SKM-1 treated with dmso at 0.1 percent for 144 hours (cell line): ENCODE measurements around the gene CRTC1.

Source experiments
- DNase-seq: peaks from one replicate; lab custom pipeline; 2025; ENCODE audit not compliant: unreplicated experiment; lab: John Stamatoyannopoulos, UW

Gene CRTC1

DNA sequence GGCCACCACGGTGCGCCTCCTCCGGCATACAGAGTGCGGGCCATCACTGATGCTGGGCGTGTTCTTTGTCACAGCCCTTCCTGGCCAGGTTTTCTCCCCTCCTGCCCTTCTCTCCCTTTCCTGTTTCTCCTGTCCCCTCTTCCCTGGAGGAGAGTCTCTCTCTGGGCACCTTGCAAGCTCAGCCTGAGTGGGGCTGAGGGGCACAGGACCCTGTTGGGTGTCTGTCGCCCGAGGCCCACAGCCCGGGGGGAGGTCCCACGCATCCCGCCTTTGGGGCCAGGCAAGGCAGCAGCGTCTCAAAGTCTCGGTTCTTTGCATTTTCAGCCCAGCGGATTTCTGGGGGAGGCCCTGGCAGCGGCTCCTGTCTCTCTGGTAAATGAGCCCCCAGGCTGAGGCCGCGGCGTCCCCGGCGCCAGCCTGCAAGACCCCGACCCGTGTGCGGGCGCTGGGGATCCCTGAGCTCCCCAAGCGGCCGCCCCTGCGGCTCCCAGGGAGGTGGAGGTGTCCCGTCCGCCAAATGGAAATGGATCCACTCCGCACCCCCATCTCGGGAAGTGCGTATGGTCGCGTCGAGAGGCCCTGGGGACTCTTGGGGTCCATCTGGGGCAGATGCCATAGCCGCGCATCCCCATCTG, 60.4 kb downstream of the CRTC1 start:
- no peak for DNase-seq

DNA sequence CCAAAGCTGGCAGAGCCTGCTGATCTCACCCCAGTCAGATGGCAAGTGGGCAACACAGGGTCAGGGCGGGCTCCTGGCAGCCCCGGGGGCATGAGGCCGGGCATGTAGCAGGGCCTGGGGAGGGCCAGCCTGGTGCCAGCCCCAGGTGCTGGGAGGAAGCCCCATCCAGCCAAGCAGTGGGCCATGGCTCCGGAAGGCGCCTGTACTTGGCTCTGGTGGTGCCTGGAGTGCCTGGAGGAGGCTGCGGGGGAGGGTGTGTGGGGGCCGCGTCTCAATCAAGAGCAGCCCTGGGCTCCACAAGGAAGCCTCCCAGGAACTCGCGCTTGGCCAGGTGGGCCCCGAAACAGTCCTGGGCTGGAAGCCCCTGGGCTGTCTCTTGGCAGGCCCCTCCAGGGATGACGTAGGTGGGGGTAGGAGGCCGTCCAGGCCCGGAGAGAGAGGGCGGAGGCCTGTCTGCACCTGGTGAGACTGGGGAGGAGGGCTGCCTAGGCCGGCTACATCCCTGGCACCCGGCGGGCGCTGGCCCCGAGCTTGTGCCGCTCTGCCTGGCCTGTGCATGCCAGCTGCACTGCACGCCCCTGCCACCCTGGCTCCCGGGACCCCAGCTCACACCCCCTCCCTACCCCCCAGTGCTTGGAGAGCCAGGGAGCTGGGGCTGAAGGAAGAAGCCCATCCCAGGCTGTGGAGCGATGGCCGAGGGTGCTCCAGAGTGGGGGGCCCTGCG, 61.7 kb downstream of the CRTC1 start:
- no peak for DNase-seq

DNA sequence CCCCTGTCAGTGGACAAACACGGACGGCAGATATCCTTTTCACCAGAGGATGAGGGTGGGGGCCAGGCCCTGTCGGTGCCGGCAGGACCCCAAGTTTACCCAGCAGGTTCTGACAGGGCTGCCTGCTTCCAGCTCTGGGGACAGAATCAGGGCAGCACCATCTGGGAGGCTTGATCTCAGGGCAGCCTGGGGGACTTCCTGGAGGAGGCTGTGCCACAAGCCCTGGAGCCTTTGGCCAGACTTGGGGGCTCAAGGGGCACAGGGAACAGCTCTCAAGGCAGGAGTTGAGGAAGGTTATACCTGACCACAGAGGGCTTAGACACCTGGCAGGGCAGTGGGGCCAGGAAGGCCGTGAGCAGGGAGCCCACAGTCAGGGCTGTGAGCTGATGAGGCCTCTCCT, 62.5 kb downstream of the CRTC1 start:
- no peak for DNase-seq

DNA sequence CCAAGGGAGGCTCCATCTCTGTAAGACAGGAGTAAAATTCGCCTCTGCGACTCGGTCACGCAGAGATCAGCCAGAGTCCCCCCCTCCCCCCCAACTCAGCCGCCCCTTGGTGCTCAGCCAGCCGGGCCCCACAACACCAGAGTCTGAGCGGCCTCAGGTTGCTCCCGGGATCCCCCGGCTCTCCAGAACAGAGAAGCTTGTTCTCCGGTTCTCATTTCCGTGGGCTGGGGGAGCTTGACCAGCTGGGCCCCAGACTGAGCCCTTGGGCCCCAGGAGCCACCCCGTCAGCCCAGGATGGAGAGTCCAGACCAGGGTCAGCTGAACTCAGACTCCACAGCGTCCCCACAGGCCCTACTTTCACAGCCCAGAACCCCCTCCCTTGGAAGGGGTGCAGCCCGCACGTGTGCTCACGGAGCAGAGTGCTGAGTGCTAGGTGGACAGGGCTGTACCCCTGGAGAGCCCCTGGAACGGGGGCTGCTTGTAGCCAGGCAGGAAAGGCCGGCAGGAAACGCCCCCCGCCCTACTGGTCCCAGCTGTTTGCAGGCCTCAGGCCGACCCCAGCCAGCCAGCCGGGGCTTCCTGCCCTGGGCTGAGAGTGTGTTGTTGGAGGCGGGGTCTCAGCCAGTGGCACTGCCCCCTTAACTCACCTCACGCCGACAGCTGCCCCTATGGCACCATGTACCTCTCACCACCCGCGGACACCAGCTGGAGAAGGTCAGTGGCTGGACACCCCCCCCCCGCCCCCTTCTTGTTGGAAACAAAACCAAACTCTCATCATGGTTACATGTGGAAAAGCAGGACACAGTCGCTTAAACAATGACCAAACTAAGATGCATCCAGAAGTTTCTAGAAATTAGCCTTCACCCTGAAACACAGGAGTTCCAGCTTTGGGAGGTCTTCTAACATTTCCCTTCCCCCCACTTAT, 63.2 kb downstream of the CRTC1 start:
- no peak for DNase-seq

DNA sequence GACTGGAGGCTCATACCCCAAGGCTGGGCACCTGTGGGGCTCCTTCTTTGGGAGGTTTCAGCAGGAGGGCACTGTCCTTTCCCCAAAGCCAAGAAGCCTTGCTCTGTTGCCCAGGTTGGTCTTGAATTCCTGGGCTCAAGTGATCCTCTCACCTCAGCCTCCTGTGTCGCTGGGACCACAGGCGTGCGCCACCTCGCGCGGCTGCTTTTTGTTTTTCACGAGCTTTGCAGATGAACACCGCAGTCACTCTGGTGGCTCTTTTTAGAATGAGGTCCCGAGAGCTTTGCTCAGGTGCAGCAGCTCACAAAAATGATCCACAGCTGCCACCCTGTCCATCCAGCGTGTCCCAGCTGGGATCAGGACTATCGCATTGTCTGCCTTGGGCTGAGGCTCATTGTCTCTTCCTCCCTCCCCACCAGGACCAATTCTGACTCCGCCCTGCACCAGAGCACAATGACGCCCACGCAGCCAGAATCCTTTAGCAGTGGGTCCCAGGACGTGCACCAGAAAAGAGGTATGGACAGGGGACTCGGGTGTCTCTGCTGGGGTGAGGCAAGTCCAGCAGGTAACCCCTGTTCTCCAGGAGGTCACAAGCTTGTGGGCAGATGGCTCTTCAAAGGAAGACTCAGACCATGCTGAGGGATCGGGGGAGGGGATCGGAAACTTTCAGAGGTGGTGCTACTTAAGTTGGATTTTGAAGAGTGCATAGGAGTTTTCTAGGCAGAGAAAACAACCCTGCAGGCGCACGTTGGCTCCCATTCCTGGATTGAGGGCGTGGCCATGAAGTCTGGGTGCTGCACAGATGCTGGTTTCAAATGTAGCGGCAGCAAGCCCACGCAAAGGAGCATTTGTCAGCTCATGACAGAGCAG, 66.1 kb downstream of the CRTC1 start:
- no peak for DNase-seq

DNA sequence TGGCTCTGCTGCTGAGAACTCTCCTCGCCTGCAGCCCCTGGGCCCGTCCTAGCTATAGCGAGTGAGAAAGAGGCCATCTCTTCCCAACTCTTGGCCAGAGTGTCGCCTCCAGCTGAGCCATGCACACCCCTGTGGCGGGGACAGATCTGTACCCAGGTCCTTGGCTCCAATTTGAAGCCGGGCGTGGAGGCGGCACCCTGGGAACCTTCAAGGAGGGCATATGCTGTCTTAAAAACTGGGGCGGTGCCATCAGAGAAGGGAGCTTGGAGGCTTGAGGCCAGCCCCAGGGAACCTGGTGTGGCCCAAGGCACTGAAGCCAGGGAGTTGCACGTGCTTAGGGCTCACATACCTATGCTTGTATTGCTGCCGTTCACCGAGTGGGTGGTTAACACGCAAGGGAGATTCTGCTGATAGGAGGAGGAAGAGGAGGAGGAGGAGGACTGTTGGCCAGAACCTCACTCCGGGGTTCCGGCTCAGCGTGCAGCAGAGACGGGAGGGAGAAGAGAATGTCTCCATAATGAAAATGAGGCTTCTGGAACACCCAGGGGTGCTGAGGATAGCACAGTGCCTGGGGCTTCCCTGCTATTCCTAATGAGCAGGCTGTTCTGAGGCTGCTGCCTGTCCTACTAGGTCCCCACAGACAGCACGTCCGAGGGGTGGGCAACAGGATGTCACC, 67.0 kb downstream of the CRTC1 start:
- no peak for DNase-seq

DNA sequence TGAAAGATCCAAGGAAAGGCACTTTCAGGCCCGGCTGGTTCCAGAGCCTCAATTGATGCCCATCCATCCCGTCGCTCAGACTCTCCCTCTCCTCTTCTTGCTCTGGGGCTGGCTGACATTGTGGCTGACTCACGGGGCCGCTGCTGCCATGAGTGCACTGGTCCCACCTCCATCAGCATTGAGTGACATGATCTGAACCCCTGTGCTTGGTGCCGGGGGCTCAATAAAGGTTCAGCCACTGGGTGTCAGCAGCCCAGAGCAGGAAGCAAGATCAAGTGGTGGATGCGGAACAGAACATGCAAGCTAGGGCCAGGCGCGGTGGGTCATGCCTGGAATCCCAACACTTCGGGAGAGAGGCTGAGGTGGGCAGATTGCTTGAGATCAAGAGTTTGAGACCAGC, 68.1 kb downstream of the CRTC1 start:
- no peak for DNase-seq

DNA sequence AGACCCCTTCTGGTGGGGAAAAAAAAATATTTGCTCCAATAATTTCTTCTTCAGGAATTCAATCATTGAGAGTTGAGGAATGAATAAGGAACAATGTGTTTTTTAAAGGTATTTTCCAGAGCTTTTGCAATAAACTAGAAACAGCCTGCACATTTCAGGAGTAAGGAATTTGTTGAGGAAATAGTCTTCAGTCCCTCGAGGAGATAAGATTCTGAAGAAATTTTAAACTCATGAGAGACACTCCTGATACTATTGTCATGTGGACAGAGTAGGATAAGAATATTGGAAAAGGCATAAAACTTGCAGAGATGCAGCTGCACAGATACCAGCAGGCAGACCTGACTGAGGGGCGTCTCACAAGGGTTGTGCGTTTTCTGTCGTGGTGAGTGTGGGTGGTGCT, 71.0 kb downstream of the CRTC1 start:
- no peak for DNase-seq

DNA sequence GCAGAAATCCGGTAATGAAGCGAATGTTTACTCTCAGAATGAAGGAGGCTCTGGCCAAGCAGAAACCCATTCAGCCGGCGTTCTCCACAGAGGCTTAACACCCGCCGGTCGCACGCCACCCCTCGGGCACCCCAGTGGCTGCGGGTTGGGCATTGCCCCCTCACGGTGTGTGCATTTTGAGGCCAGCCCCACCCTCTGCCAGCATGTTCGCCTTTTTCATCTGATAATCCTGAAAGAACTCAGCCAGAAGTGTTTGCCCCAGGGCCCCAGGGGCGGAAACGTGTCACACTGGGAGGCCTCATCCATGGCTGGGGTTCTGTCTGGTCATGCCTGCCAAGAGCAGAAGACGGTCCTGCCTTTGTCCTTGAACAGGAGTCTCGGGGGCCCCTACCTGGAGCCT, 73.4 kb downstream of the CRTC1 start:
- DNase-seq: no peak

DNA sequence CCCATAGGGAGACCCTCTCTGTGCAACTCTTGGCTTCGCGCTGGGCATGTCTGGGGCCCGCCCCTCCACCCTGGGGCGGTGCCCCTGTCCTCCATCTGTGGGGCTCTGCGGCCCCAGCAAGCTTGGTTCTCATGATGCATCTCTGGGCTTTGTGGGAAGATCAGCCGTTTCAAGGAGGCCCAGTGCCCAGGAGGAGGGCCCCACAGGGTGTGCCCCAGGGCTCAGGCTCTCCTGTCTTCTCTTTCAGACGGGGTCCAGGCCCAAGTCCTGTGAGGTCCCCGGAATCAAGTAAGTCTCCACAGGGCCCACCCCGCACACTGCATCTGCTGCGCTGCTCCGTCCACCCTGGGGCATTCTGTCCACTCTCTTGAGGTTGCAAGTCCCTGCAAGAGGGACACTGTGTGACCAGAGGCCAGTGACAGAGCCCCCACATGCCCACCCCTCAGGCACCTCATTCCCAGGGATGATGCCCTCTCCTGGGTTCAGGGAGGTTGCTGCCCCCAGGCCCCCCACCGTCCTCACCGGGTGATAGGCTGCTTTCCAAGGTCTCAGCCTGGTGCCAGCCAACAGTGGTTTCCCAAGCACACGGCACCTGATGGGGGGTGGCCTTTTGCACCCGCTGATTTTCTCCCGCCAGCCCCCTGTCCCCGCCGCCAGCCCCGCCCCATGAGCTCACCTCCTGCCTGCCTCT, 76.0 kb downstream of the CRTC1 start:
- DNase-seq: no peak

DNA sequence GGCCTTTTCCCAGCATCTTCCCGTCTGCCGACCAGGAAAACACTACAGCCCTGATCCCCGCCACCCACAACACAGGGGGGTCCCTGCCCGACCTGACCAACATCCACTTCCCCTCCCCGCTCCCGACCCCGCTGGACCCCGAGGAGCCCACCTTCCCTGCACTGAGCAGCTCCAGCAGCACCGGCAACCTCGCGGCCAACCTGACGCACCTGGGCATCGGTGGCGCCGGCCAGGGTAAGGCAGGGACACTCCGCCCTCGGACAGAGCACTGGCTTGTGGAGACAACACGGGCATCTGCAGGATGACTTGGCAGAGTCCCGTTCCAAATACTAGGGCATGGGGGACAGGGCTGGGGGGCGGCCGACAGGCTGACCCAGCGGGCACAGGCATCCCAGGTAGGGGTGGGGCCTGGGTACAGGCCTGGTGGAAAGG, 76.5 kb downstream of the CRTC1 start:
- DNase-seq: no peak

DNA sequence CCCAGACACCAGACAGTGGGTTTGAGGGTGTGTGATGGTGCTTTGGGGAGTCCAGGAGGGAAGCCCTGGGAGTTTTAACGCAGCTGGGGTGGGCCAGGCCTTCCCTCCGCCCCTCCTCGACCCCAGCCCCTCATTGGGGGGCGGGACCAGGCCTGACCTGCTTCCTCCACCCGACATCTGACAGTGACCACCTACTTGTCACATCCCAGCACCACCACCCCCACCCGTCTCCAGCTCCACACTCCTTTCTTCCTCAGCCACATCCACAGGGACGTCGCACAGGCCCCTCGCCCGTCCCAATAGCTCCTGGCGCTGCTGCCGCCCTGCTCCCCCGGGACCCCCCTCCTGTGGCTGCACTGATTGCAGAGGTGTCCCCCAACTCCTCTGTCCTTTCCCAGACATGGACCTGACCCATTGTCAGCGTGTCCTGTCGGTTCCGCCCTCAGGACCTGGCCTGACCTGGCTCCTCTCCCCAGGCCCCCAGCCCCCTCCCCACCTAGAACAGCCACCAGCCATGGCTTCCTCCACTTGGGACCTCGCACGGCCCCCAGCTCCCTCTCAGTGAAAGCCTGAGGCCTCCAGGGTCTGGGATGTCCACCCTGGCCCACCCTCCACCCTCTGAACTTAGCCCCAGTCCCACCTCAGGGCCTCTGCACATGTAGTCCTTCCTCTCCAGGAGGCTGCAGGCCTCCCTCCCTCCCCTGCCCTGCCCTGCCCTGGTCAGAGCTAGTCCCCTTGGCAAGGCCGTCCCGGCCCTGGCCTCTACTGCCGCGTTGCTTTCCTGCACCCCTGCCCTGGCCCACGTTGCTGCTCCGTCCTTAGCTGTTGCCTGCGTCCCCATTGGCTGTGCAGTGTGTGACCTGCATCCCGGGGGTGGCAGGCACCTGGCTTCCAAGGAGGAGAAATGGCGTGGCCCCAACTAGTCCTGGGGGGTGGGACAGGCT, 77.2 kb downstream of the CRTC1 start:
- no peak for DNase-seq

DNA sequence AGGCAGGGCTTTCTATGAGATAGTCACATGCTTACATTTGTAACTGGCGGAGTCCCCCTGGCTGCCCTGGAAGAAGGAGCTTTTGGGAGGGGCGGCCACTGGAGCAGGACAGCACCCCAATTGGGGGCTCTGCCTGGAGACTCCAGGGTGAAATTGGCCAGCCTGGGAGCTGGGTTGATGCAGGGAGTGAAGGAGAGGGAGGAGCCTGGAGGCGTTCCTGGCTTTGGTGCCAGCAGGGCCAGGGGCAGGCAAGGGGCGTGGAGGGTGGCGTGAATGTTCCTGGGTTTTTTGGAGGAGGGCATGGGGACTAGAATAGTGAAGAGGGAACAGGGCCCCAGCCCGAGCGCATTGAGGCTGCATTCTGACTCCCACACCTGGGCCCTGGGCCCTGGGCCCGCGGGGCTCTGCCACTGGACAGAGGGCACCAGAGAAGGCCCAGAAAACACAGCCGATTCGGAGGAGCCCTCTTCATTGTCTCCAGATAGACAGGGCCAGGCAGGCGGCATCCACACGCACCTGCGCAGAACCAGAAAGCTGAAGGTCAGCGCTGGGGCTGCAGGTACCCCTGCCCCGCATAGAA, 78.1 kb downstream of the CRTC1 start:
- no peak for DNase-seq

DNA sequence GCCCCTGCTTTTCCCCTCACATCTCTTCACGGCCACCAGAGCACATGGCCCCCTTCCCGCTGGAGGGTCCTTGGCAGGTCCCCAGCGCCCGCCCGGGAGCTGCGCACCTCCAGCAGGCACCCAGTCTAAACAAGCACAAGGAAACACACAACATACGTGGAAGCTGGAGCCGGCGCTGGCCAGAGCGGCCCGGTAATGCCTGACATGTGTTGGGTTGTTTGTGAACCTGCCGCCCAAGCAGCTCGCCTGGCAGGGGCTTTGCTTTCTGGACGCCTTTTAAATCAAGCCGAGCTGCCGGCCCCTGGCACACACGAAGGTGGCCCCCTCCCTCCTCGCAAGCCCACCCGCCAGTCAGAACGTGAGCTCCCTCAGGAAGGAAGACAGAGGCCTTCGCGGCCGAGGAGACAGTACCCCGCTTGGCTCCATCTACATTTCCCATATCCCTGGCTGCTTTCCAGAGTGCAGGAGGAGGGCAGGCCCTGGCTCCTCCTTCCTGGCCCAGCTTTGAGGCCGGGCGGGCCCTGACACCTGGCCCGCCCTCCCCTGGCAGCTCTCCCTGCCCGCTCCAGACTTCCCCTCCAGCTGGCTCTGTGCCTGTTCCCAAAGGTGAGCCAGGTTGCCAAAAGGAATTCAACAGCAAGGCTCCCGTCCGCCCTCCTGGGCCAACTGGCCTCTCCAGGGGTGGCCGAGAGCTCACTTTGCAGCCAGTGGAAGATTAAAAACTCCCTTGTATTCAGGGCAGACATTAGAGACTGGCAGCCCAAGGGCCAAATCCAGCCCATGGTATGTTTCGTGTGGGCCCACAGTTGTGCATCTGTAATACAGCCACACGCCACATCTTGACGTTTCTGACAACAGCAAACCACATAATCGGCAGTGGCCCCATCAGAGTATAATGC, 78.9 kb downstream of the CRTC1 start:
- no peak for DNase-seq

DNA sequence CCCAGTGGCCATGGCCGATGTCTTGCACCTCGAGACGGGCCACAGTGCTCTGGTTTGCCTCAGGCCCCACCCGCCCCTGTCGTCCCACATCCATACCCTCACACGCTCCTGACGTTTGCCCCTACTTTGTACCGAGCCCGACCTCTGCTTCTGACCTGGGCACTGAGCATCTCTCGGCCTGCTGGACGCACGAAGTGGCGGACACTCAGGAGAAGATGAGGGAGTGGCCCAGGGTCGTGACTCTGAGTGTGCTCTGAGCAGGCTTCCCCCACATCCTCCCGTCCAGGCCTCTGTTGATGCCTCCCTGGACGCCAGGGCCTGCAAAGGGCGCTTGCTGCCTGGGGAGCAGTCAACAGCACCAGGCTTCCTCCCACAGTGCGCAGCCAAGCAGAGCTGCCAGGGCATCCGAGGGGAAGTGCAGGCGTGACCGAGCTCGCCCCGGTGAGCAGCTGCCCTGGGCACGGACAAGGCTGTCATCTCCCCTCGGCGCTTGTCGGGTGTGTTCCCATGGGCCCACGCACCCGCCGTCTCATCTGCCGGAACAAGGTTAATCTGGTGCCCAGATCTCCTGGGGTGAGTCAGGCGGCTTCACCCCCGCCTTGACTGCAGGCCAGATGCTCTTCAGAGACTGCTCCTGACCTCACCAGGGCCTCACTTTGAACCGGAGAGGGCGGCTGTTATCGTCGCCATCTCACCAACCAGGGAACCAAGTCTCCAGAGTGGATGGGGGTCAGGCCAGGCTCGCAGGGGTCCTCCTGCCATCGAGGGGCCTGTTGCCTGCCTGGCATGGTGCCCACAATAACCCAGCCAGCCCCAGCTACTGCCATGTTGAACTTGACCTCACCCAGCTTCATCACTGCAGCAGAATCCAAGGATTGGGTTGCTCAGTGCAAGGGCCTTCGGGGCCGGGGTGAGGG, 80.5 kb downstream of the CRTC1 start:
- no peak for DNase-seq

DNA sequence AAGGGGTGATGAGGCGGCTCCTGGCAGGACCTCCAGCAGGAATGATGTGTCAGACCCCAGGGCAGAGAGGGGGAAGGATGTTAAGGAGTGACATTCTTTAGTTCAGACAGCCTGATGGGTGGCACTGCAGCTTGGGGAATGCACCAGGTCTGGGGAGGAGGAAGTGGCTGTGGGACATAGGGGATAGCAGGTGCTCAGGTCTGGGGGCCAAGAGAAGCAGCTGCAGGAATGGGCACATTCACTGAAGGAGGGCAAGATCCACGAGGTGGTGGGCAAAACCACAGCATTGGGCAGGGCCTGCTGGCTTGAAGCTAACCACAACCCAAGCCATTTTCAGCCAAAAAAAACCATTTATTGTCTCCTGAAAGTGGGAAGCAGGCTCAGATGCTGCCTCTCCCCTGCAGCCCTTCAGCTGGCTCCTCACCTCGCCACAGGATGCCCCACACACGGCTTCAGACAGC, 81.1 kb downstream of the CRTC1 start:
- DNase-seq: no peak
